ENCODE measurements around the gene CDH3. TPM values are rescaled to one million over a fixed set of nuclear protein-coding genes. Genes with fewer than 3 reads are reported as not detected.
"Not testable (repeated sequence)": the region's sequence is repeated elsewhere in the genome, so short reads cannot be mapped to it uniquely, and the experiment has no call there.

The CDH3 gene
- polyA plus RNA-seq, 1 donor: 0.57 TPM

DNA sequence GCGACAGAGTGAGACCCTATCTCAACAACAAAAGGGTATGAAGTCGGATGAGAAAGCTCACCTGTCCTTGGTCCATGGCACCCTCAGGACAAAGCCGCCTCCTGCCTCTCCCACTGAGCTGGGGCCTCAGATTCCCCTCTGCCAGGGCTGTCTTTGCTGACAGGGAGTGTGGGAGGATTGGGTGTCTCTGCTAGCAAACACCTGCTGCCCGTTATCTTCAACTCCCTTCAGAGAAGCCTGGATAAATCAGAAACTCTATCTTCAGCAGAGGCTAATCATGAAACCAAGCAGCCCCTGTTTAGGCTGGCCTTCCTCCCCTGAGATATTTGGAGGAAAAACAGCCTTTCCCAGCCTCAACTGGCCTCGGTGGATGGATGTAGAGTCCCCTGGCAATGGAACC lies 55.7 kb downstream of the CDH3 start:
- DNase-seq (ENCODE audit: low read depth): no peak

DNA sequence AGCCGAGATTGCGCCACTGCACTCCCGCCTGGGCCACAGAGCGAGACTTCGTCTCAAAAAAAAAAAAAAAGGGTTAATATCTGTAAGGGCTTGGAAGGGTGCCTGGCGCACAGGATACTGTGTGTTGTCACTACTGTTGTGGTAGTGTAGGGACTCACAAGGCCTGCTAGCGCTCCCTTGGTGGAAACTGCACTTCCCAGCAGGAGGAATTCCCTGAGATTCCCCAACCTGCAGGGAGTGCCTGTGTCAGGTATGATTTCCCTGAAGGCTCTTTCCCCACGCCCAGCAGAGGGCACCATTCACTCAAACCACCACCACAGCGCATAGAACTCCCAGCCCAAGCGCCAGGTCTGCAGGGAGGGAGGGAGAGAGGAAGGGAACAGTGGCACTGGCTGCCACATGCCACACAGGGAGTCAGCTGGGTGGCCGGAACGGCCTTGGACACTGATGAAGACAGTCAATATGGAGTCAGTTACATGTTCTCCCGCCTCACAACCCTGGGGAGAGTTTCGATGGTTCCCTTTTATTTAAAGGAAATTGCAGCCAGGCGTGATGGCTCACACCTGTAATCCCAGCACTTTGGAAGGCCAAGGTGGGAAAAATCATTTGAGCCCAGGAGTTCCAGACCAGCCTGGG lies 59.2 kb downstream of the CDH3 start:
- DNase-seq (ENCODE audit: low read depth): no peak

DNA sequence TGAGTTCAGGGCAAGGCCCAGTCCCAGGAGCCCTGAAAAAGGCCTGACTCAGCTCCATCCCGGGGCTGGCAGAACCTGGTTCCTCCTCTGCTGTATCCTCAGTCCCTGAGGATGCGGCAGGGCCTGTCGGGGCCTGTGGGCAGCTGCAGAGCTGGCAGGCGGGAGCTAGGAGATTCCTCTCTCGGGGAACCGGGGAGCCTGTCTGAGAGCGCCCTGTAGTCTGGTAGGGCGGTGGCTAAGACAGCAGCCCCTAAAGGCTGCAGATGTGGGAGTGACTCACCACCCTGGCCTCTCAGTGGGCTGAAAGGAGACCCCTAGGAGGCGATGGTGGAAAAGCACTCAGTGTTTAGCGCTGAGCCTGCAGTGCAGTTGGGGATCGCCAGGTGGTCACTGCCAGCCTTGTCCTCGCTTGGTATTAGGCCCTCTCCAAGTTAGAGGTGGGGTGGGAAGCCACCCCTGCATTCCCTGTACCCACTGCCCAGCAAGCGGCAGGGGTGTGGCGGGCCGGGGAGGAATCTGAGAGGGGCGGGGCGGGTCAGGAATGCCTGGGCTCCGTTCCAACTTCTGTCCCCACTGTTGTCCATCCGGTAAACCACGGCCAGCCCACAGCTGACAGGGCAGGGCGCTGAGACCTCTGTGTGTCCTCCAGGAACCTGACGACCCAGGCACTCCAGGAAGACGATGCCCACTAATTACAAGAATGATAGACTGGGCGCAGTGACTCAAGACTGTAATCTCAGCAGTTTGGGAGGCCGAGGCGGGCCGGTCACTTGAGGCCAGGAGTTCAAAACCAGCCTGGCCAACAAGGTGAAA lies 62.4 kb downstream of the CDH3 start:
- DNase-seq (ENCODE audit: low read depth): no peak

DNA sequence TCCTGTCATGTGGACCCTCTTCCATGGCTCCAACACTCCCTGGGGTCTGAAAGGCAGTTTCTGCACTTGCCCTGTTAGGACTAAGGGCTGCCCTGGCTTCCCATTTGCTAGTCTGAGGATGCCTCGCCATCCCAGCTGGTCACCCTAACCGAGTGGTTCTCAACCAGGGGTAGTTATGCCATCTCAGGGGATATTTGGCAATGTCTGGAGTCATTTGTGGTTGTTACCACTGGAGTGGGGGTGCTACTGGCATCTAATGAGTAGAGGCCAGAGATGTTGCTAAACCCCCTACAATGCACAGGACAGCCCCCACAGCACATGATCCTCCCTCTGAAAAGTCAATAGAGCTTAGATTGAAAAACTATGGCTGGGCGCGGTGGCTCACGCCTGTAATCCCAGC lies 65.1 kb downstream of the CDH3 start:
- no peak for DNase-seq (ENCODE audit: low read depth)

DNA sequence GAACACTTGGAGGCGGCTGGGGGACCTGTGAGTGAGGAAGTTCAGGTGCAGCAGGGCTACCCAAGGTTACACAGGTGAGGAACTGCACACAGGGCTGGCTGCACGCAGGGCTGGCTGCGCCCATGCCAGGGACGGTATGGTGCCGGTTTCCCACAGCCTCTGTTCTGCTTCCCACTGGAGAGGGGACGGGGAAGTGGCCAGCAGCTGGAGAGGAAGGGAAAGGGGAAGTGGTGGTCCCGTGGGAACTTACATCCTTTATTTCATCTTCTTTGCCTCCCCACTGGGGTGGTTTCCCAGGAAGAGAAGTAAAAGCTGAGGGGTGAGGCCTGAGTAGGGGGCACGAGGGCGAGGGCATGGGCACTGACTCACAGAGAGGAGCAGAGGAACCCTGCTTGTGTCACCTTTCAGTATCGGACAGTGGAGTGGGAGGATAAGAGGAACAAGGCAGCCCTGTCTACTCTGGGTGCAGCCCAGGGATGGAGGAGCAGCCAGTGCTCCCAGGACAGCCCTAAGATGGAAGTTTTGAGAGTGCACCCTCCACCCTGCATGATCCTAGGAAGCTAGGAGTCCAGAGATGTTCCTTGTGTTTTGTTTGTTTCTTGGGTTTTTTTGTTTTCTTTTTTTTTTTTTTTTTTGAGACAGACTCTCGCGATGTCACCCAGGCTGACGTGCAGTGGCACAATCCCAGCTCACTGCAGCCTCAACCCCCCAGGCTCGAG lies 66.5 kb downstream of the CDH3 start:
- DNase-seq (ENCODE audit: low read depth): no peak

DNA sequence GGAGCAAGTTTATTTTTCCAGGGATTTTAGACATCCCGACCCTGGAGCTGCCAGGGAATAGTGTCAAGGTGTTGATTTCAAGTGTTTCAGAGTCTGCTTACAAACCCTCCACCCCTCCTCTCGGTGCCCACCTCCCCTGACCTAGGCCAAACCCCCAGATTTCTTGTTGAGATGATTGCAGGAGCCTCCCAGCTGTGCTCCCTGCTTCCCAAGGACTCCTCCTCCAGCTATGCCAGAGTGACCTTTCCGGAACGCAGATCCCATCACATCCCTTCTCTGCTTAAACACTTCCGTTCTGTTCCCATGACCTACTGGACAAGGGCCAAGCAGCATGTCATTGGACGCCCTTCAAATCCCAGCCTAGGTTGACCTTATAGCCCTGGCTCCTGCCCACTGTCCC lies 68.3 kb downstream of the CDH3 start:
- no peak for DNase-seq (ENCODE audit: low read depth)

DNA sequence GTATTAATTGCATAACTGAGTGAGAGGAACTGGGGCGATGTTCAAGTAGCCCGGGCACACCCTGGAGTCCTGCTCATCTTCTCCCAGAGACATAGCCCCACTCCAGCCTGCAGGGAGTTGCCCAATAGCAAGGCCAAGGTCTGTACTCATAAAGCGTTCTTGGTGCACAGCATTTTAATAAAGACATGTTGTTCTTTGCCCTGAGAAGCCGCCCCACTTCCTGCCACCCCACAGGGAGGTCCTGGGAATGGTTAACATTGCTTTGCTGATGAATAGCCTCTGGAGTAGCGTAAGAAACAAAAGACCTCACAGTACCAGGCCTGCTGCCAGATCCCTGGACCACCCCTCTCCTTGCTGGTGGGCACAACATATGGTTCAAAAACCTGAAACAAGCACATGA lies 70.4 kb downstream of the CDH3 start:
- no peak for DNase-seq (ENCODE audit: low read depth)

DNA sequence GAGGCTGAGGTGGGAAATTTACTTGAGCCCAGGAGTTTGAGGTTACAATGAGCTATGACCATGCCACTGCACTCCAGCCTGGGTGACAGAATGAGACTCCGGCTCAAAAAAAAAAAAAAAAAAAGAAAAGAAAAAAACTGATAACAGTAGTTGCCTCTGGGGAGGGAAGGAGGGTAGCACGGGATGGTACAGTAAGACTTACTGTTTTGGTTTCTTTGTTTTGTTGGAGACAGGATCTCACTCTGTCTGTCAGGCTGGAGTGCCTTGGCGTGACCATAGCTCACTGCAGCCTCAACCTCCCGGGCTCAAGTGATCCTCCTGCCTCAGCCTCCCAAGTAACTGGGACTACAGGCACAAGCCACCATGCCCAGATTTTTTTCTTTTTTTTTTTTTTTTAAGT lies 71.4 kb downstream of the CDH3 start:
- not testable (repeated sequence) for DNase-seq (ENCODE audit: low read depth)

DNA sequence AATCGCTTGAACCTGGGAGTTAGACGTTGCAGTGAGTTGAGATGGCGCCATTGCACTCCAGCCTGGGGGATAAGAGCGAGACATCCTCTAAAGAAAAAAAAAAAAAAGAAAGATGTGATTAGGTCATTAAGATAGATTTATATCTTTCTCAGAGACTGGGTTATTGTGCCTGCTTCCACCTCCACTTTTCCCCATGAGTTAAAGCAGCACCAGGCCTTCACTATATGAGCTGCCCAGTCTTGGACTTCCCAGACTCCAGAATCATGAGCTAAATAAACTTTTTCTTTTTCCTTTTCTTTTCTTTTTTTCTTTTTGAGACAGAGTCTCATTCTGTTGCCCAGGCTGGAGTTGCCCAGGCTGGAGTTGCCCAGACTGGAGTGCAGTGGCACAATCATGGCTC lies 72.6 kb downstream of the CDH3 start:
- DNase-seq (ENCODE audit: low read depth): no peak

DNA sequence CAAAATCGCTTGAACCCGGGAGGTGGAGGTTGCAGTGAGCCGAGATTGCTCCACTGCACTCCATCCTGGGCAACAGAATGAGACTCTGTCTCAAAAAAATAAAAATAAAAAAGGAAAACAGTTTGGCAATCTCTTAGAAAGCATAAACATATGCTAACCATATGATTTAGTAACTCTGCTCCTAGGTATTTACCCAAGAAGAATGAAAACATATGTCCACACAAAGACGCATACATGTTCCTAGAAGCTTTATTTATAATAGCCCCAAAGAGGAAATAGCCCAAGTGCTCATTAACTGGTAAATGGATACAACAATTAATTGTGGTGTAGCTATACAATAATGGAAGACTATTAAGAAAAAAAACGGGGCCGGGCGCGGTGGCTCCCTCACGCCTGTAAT lies 73.5 kb downstream of the CDH3 start:
- no peak for DNase-seq (ENCODE audit: low read depth)

DNA sequence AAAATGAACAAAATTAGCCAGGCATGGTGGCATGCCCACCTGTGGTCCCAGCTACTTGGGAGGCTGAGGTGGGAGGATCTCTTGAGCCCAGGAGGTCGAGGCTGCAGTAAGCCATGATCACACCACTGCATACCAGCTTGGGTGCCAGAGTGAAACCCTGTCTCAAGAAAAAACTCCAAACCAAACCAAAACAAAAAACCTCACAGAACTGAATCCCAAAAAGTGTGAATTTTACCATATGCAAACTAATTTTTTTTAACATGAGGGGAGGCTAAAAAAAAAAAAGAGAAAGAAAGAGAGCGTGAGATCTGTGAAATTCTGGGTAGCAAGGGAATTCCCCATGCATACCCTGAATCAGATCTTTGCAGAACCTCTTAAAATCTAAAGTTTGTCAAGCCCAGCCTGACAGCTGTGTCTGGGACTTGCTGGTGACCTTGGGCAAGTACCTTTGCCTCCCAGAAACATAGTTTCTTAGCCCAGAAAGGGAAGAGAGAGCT lies 74.9 kb downstream of the CDH3 start:
- DNase-seq (ENCODE audit: low read depth): no peak

DNA sequence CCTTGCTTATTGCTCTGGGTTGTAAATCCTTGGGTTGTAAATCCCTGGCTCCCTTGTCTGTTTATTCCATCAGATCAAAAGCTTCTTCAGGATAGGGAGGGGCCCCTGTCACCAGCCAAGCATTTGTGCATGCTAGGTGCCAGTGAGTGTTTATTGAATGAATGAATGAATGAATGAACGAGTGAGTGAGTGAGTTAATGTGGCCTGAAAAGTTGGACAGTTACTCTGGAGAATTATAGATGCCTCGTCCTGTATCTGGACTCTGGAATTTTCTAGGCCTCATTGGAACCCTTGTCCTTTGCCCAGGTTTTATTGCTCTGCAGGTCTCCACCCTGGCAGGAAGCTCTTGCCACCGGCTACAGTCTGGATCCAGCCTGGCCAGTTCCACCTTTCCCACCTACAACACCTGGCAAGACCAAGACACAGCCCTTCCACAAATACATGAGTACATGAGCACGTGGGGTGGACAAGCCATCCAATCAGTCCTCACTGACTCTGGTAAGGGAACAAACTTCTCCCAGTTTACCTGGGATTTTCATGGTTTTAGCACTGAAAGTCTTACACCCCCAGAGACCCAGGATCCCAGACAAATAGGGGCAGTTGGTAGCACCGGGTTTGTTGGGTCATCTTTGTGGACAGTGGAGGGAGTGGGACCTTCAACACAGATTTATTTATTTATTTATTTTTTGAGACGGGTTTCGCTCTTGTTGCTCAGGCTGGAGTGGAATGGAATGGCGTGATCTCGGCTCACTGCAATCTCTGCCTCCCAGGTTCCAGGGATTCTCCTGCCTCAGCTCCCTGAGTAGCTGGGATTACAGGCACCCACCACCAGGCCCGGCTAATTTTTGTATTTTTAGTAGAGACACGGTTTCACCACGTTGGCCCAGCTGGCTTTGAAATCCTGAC lies 77.3 kb downstream of the CDH3 start:
- no peak for DNase-seq (ENCODE audit: low read depth)

DNA sequence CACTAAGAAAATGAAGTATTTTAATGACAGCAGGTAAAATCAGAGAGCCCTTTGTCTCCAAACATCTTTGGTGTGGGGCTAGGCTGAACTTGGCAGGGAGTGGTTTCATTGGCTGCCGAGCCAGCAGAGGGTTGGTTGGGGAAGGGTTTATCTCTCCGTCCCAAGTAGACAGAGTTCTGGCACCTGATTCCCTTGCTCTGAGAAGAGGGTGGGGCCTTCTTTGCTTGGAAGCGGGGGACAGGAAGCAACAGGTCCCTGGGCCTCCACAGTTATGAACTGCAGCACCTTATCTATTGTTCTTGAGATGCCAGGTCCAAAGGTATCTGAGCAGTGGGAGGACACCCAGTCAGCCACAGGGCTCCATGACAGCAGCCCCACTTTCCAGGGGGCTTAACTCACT lies 79.7 kb downstream of the CDH3 start:
- no peak for DNase-seq (ENCODE audit: low read depth)

DNA sequence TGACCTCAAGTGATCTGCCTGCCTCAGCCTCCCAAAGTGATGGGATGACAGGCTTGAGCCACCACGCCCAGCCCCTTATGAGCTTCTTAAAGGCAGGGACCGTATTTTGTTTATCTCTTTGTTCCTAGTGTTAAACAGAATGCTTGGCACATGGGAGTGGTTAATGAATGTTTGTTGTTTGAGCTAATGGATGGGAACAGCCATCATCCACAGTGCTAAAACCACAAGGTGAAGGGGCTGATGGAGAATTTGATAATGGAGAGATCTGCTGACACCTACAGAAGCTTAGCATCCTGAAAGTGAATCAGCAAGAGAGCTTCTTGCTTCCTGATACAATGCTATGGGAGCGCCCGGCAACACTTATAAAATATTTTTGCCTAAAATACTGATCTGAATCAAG lies 83.4 kb downstream of the CDH3 start:
- DNase-seq (ENCODE audit: low read depth): no peak

DNA sequence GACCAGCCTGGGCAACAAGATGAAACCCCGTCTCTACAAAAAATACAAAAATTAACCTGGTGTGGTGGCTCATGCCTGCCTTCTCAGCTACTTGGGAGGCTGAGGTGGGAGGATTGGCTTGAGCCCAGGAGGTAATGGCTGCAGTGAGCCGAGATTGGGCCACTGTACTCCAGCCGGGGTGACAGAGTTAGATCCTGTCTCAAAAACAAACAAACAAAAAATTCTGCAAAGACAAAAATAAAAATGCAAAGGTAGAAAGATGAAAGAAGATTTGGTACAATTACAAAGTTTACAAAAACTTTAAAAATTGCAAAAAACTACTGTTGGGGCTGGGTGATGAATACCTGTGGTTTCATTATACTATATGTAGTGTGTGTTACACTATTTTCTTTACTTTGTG lies 86.5 kb downstream of the CDH3 start:
- DNase-seq (ENCODE audit: low read depth): no peak

DNA sequence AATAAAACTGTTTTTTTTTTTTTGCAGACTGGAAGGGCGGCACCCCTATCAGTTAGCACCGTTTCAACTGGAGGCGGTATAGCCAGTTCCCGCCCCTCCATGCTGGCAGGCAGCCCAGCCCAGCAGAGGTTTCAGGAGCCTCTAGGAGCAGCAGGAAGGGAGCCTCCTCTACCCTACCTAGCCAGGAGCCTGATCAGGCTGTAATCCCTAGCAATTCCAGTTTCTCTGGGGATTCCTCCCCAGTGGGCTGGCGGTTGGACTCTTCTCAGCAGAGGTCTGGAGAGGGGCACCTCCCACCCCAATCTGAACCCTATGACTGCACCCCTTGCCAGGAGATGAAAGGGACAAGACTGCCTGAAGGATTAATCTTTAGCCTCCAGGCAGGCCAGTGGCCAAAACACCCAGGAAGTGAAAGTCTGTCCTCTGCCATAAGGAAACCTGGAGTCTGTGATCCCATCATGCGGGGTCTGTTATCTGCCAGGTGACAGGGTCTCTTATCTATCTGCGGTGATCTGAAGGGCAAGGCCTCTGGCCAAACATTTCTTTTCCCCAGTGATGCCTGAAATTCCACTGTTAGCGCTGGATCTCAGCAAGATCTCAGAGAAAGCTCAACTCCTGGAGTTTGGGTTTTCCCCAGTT lies 87.1 kb downstream of the CDH3 start:
- DNase-seq (ENCODE audit: low read depth): no peak

DNA sequence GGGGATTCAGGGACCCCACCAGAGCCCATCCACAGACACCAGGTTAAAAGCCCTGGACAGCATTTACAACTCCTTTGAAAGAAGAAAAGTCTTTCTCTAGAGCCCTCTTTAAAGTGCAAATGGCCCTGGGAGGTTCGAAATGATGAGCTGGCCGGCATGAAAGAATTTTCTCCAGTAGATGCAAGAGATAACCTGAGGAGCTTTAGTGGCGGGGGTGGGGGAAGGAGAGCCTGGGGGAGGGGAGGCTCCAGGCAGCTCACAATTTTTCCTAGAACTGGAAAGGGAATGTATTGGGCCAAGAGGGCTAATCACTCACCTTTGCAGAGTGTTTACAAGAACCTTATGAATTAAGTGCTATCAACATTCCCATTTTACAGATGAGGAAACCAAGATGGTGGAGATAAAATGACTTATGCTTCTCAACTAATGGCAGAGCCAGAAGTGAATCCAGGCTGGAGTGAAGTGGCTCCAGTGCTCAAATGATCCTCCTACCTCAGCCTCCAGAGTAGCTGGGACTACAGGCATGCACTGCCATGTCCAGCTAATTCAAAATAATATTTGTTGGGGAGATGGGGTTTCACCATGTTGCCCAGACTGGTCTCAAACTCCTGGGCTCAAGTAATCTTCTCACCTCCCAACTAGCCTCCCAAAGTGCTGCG lies 87.8 kb downstream of the CDH3 start:
- DNase-seq (ENCODE audit: low read depth): no peak

DNA sequence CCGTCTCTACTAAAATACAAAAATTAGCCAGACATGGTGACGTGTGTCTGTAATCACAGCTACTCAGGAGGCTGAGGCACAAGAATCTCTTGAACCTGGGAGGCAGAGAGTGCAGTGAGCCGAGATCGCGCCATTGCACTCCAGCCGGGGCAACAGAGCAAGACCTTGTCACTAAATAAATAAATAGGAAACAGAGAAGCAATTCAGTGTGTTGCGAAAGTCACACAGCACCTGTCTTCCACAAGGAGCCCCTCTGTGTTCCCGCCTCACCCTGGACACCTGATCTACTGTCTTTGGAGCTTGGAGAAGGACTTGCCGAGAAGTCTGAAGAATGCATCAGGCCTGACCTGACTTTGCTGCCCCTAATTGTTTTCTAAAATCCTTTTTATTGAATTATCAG lies 88.5 kb downstream of the CDH3 start:
- DNase-seq (ENCODE audit: low read depth): no peak

DNA sequence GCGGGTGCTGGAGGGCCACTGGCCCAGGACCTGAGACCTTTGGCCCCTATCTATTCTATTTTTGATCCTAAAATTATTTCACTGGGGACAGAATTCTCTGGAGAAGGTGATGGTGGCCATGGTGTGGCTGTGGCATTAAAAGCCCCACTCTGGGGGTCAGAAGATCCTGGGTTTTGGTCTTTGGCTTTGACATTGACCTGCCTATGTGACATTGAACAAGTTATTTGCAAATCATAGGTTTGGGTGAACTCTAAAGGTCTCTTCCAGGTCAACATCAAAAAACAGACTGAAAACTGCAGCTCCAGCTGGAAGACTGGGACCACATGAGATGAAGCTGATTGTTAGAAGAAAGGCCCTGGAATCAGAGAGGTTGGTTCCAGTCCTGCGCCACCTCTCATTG lies 89.7 kb downstream of the CDH3 start:
- DNase-seq (ENCODE audit: low read depth): no peak

DNA sequence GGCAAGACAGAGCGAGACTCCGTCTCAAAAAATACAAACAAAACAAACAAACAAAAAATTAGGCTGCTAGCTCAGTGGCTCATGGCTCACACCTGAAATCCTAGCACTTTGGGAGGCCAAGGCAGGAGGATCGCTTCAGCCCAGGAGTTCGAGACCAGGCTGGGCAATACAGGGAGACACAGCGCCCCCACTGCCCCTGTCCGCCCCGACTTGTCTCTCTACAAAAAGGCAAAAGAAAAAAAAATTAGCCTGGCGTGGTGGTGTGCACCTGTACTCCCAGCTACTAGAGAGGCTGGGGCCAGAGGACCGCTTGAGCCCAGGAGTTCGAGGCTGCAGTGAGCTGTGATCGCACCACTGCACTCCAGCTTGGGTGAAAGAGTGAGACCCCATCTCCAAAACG lies 91.5 kb downstream of the CDH3 start:
- no peak for DNase-seq (ENCODE audit: low read depth)

All from forelimb muscle (tissue), 1 donor.